Adipose tissue (tissue), 3 donors: ENCODE data around the gene GLDN. TPM values are rescaled to one million over a fixed set of nuclear protein-coding genes. Genes with fewer than 3 reads are reported as not detected.

Experiments
- H3K27ac ChIP-seq: one replicate; pipeline ENCODE4 v1.5.1; 2013; ENCODE audit warnings: low read depth, low read length
- WGBS, 3 donors: extraction: QIAGEN DNeasy Blood & Tissue Kit; methylation state at CpG; one replicate each; pipeline ENCODE4 v1.1.7; 2013; 5-methylcytosine and 5-hydroxymethylcytosine counted together
- polyA plus RNA-seq, 3 donors: library from polyadenylated mRNA; stranded (reverse); fragments of 200-250 nt; gene quantifications; one replicate each; pipeline ENCODE4 v1.2.3, GENCODE V29; 2013
- donor health status: healthy with polysubstance abuse.
- donor health status: Bipolar disorder and iron deficiency.
- donor health status: healthy.

Gene GLDN
- polyA plus RNA-seq, result 1 to 10 TPM in 2 of 3 donors, under 1 TPM in 1; 0.54 to 6.6 (median 2.5) TPM

DNA sequence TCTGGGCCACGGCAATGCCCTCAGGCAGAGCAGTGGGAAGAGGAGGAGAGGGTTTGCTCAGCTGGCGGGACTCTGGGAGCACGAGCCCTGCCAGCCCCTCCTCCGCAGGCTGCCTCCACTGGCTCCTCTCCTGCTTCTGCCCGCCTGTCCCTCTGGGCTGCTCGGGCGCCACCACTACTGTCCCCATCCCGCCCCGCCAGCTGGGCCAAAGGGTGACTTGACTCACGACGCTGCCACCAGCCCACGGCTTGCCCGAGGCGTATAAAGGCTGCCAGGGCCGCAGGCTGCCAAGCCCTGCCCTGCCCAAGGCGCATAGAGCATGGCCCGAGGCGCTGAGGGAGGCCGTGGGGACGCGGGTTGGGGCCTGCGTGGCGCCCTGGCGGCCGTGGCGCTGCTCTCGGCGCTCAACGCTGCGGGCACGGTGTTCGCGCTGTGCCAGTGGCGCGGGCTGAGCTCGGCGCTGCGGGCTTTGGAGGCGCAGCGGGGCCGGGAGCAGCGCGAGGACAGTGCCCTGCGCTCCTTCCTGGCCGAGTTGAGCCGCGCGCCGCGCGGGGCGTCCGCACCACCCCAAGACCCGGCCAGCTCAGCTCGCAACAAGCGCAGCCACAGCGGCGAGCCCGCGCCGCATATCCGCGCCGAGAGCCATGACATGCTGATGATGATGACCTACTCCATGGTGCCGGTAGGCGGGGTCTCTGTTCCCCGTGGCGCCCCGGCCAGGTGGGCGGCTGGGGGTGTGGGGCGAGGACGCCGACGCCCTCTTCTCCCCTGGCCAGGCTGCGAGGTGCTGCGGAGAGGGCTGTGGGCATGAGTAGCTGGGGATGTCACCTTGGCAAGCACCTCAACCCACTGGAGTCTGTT is at the start of gene GLDN:
GLDN (plus strand) TSS at position 290 of the 861 bp plus-strand sequence; CDS start at position 320, 30 bp downstream.
- no peak within 1 kb of the TSS for H3K27ac ChIP-seq
- WGBS, 3 donors, result 6% methylated on average over 68 to 76 of the region's 76 CpGs

- 54 to 69% (median 60%) methylated on average over 2 of the region's 2 CpGs for WGBS, 3 donors
- no peak overlapping the region for H3K27ac ChIP-seq
Observed at GRCh38 chr15:51298620-51299019, 42.8 kb upstream of the GLDN start.

- WGBS, 3 donors, result 66 to 91% (median 87%) methylated on average over 5 of the region's 5 CpGs
- no peak overlapping the region for H3K27ac ChIP-seq
Observed at GRCh38 chr15:51299187-51300015, 42.1 kb upstream of the GLDN start.

GRCh38 chr15:51302480-51302879 is 39.0 kb upstream of the GLDN start:
- 74 to 93% (median 93%) methylated on average over 6 of the region's 6 CpGs for WGBS, 3 donors
- H3K27ac ChIP-seq, result no peak overlapping the region

DNA sequence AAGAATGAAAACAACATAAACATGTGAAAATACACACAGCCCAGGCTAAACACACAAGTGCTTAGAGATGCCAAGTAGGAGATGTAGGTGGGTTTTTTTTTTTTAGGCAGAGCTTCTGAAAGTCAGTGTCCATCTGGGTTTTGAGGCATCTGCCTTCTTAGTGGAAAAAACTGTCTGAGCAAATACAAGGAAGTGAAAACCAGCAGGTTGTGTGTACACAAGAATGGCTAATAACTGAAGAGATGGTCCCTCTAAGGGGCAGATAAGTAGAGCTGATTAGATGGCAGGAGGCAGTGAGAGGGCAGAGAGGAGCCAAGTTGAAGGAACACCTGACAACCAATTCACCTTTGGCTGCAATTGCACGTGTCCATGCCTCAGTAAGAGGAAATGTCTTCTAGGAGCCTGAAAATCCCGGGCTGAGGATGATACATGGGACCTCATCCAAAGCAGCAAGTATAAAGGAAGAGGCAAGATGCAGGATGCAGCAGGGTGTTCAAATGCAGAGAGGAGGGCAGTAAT is 37.9 kb upstream of the GLDN start:
- H3K27ac ChIP-seq, result no peak overlapping the region
- 50 to 70% (median 61%) methylated on average over 2 of the region's 2 CpGs for WGBS, 3 donors

DNA sequence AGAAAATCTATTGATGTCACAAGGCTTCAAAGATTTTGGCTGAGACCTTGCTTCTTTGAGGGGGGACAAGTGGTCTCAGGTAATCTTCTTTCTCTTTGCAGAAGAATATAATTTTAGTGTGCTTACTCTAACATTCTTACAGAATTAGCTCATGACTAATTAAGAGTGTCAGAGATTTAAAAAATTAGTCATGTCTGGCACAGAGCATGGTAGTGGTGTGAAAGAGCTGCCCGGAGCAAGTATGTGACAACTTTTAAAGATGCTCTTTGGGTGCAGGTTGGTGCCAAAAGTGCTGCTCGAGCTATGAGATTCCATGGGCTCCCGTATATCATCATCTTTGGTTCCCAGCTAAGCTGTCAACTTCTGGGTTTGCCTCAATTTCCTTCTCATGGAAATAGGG is 34.1 kb upstream of the GLDN start:
- no peak overlapping the region for H3K27ac ChIP-seq
- WGBS, 3 donors, result 83 to 89% (median 87%) methylated on average over 3 of the region's 3 CpGs

DNA sequence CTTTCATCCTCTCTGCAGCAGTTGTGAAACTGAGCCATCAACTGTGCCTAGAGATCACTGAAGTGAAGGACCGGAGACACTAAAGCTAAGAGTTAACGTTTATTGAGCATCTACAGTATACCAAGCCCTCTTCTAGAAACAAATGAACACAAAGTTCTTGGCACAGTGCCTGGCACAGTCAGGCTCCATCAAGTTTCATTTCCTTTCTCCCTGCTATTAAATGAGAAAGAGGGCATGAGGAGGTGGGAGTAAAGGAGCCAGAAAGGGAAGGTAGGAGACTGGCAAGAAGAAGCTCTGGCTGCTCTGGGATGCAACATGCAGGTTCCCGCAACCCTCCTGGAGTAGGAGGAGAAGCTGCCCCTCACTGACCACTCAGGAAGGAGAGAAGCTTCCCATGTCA is 33.6 kb upstream of the GLDN start:
- H3K27ac ChIP-seq, result no peak overlapping the region

GRCh38 chr15:51310064-51310463 is 31.4 kb upstream of the GLDN start:
- 56 to 87% (median 66%) methylated on average over 2 of the region's 2 CpGs for WGBS, 3 donors
- no peak overlapping the region for H3K27ac ChIP-seq

More for the DNA sequence above, 33.6 kb upstream of the GLDN start:
- 77 to 88% (median 83%) methylated on average over 3 of the region's 3 CpGs for WGBS, 3 donors

GRCh38 chr15:51311510-51311909 is 29.9 kb upstream of the GLDN start:
- H3K27ac ChIP-seq, result no peak overlapping the region
- 73 to 83% (median 80%) methylated on average over 2 of the region's 2 CpGs for WGBS, 3 donors

DNA sequence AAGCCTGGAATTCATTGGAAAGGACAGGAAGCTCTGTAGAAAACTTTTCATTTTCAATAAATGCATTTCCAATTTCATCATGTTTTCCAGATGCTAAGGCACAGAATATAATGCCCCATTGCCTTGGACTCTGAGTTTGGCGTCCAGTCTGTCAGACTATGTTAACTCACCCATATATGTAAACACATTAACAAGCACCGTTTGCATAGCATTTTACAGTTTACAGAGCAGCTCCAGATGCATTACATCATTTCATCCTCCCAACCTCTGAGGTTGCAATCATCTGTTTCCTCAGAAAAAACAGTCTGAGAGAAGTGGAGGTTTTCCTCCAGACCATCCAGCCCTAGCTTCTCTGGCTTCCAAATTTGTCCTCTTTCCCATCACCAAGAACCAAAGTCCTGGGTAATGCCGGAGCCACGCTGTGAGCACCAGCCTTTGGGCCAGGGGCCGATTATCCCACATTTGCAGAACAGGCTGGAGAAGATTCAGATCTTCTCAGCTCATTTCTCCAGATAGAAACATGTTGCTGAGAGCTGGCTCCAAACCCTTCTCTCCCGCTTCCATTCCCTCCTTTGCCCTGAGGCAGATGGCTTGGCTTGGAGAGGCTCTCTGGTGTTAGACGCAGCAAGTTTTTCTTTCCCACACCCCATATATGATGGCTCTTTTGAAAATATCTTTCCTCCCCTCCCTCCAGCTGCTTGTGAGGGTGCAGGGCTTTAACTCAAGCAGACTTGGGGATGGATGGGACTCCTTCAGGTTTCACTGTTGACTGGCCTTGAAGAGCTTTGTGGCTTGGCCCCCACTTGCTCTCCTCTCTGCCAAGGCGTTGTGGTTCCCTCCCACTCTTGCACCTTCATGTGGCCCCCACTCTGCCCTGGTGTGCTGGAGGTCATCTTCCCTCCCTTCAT is 29.0 kb upstream of the GLDN start:
- 68 to 78% (median 72%) methylated on average over 8 of the region's 8 CpGs for WGBS, 3 donors

GRCh38 chr15:51313074-51313393 is 28.4 kb upstream of the GLDN start:
- no peak overlapping the region for H3K27ac ChIP-seq

More for the DNA sequence above, 29.0 kb upstream of the GLDN start:
- H3K27ac ChIP-seq, result no peak overlapping the region

GRCh38 chr15:51313644-51314280 is 27.7 kb upstream of the GLDN start:
- H3K27ac ChIP-seq, result no peak overlapping the region
- 89 to 96% (median 92%) methylated on average over 9 to 10 of the region's 10 CpGs for WGBS, 3 donors

DNA sequence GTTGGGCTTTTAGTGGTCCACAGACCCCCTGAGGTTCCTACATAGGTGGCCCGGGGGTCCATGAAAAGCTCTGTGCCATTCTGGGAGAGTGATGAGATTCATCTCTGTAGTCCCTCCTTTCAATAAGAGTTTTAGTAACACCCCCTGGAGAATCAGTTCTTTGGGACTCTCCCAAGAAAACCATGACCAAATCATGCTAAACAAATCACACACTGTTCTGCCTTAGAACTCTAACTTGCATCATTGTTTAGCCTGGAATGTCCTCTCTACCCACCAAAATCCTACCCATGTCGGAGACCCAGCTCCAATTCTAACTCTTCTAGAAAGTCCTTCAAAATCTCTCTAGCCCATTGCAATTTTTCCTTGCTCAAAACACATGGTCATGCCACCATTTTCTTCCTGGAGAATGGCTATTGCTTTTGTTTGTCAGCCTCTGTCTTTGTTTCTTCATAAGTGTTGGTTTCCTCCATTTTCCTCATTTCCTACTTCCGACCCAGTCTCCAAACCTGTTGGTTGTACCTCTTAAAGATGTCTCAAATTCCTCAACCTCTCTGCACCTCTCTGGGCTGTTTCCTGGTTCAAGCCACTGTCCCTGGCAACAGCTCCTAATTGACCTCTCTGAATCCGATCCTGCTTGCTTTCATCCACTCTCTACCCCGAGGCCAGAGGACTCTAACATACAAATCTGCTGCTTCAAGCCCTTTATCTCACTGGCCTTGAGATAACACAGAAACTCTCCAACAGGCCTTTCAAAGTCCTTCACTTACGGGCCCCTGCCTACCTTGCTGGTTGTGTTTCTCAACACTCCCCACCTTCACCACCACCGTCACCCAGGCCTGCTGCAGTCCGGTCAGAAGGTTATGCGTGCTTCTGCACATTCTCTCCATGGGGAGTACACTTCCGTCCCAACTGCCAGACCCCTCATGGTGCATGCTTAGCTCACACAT is 26.8 kb upstream of the GLDN start:
- no peak overlapping the region for H3K27ac ChIP-seq
- 57 to 85% (median 84%) methylated on average over 10 of the region's 10 CpGs for WGBS, 3 donors

GRCh38 chr15:51315726-51316125 is 25.7 kb upstream of the GLDN start:
- 88 to 97% (median 89%) methylated on average over 7 of the region's 7 CpGs for WGBS, 3 donors
- no peak overlapping the region for H3K27ac ChIP-seq

- WGBS, 3 donors, result 90 to 100% (median 92%) methylated on average over 1 of the region's 1 CpG
- no peak overlapping the region for H3K27ac ChIP-seq
Observed at GRCh38 chr15:51316636-51317035, 24.8 kb upstream of the GLDN start.

DNA sequence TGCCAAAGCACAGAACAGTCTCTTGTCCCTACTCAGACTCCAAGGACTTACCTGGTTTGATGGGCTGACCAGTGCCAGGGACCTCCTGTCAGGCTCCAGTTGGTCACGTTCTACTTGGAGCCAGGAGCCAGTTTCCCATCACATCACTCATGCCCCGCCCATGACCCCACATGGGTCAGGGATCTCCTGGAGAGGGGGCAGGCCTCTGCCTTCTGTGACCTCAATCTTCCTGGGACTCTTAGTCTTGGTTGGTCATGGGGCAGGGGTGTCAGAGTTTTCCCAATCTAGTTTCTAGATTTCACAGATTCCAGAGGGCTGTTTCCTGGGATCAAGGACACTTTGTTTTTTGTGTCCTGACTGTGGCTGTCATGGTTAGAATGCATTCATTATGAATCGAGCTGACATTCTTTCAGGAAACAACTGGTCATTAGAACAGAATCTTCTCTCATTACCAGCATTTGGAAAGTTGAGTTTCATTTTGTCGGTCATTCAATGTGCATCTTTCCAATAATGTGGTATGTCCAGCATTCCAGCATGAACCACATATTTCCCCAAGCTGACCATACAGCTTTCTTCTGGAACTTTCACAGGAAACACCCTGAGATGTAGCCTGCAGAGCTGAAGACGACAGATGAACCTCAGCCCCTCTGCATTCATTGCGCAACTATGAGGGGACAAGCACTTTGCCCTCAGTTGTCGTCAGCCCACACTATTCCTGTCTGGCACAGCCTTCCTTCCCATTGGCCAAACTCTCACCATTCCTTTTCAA is 22.9 kb upstream of the GLDN start:
- 58 to 78% (median 64%) methylated on average over 7 of the region's 7 CpGs for WGBS, 3 donors
- no peak overlapping the region for H3K27ac ChIP-seq
